ENCODE measurements around the gene PIP4K2A.

PIP4K2A gene

DNA sequence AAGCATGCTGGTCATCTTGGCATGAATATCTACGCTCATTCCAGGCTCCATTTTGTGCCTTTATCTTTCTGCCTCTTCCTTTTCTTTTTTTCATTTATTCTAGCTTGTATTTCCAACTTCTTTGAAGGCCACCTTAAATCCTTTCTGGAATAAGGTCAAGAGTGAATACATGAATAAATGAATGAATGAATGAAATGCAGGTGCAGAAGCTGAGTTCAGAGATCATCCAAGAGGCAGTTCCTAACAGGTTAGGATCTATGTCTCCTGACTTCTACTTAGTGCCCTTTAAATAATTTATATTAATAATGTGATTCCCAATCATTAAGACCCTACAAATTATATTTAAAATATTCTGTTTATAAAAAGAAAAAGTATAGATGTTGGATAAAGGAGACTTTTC is 125.9 kb downstream of the PIP4K2A start:
- TF ChIP-seq CTCF (IDR thresholded peaks at IDR 0.05) (no peak), ZFX (IDR thresholded peaks at IDR 0.05; ENCODE audit: borderline replicate concordance) (no peak)
- H3K27ac ChIP-seq, result no peak overlapping the region

DNA sequence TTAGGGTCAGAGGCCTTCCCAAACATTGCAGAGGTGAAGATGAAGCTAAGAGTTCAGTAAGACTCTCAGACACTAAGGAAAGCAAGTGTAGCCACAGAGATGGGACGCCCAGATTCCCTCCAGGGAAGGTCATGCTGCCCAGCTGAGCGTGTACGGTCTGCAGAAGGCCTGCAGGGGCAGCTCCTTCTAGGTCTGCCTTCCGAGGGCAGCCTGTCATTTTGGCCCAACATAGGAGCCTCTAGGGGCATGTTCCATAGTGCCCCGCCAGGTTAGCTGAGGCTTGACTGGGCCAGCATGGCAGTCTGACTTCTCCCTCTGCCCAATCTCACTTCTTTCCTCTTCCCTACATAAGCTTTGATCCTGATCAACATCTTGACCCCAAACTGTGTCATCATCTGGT is 130.7 kb downstream of the PIP4K2A start:
- TF ChIP-seq ZFX (IDR thresholded peaks at IDR 0.05; ENCODE audit: borderline replicate concordance) (no peak), CTCF (IDR thresholded peaks at IDR 0.05) (no peak)
- H3K27ac ChIP-seq, result no peak overlapping the region

GRCh38 chr10:22581461-22581860 is 132.9 kb downstream of the PIP4K2A start:
- no peak for TF ChIP-seq CTCF (IDR thresholded peaks at IDR 0.05)
- no peak for TF ChIP-seq ZFX (IDR thresholded peaks at IDR 0.05; ENCODE audit: borderline replicate concordance)
- no peak overlapping the region for H3K27ac ChIP-seq

- TF ChIP-seq ZFX (IDR thresholded peaks at IDR 0.05; ENCODE audit: borderline replicate concordance) (no peak), CTCF (IDR thresholded peaks at IDR 0.05) (no peak)
- H3K27ac ChIP-seq, result no peak overlapping the region
These were observed 133.7 kb downstream of the PIP4K2A start for GRCh38 chr10:22580711-22581110.

GRCh38 chr10:22579826-22580225 is 134.6 kb downstream of the PIP4K2A start:
- TF ChIP-seq CTCF (IDR thresholded peaks at IDR 0.05) (no peak), ZFX (IDR thresholded peaks at IDR 0.05; ENCODE audit: borderline replicate concordance) (no peak)
- H3K27ac ChIP-seq, result no peak overlapping the region

- TF ChIP-seq CTCF (IDR thresholded peaks at IDR 0.05), result peak; percentile 62
- no peak for TF ChIP-seq ZFX (IDR thresholded peaks at IDR 0.05; ENCODE audit: borderline replicate concordance)
- H3K27ac ChIP-seq, result no peak overlapping the region
These were observed 140.4 kb downstream of the PIP4K2A start for GRCh38 chr10:22573820-22574569.

- no peak overlapping the region for H3K27ac ChIP-seq
- TF ChIP-seq ZFX (IDR thresholded peaks at IDR 0.05; ENCODE audit: borderline replicate concordance), result no peak
- no peak for TF ChIP-seq CTCF (IDR thresholded peaks at IDR 0.05)
These were observed 143.5 kb downstream of the PIP4K2A start for GRCh38 chr10:22570733-22571430.

Data from 22Rv1 (cell line).